Head of caudate nucleus (tissue), 42 donors: ENCODE measurements around the gene FSTL1.

Experiments used
- DNase-seq, 42 donors: peaks; one replicate each; pipeline versions ENCODE4 v3.0.0 to v3.0.0-alpha.2; 2020 to 2021; ENCODE audit warnings: mixed read lengths in 7 of 42
- intact Hi-C: fragments of 100-400 bp; cut with DNase I; formaldehyde crosslinking; loops from one replicate; pipeline ENCODE4 v1.15.0; 2022

FSTL1 gene

DNA sequence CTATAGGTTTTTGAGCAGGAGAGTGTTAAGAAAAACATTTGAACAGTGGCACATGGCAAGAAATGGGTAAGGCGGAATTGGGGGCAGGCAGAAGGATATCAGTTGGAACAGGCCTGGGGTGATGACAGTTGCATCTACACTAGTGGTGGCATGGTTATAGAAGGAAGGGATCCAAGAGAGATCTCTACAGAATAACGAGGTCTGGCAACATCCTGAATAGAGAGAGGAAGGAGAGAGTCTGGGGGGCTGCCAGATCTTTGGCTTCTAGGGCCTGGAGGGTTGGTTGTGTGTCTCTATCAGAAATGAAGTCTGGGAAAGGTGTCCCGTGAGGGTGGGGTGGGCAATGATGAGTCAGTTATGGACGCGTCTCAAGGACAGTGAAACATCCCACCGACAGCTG is 26.3 kb downstream of the FSTL1 start:
- no peak for DNase-seq
- intact Hi-C loops: no loop called here

GRCh38 chr3:120423432-120423831 is 27.4 kb downstream of the FSTL1 start:
- intact Hi-C loops: no loop called here

GRCh38 chr3:120421926-120422325 is 28.9 kb downstream of the FSTL1 start:
- no peak for DNase-seq
- intact Hi-C loops: no loop called here

More at GRCh38 chr3:120423432-120423831, 27.4 kb downstream of the FSTL1 start:
- DNase-seq: no peak

DNA sequence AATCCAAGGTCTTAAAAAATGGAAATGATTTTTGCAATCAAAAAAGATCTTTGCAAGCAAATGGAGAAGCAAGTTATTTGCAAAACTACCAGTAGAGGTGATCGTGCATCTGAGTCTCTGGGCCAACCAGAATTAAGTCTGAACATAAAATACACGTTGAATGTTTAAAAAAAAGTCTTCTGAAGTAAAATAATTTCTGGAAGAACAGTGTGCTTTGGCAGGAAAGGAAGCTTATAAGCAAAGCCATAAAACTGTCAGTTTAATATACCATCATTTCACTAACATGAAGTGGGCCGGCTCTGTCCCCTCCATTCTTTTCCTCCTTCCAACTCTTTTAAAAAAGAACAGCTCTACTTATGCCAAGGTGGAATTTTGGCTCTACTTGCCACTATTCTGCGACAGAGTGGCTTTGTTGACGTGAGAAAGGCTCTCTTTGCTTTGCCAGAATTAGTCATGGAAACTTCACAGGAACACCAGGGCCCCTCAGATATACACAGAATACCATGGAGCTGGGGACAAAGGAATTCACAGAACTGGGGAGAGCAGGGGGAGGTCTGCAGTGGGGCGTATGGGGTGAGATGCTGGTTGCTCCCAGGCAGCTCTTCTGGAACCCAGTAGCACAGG is 29.8 kb downstream of the FSTL1 start:
- intact Hi-C loops: no loop called here
- DNase-seq: no peak

GRCh38 chr3:120420360-120420759 is 30.4 kb downstream of the FSTL1 start:
- intact Hi-C loops: no loop called here
- DNase-seq: no peak

GRCh38 chr3:120419797-120420196 is 31.0 kb downstream of the FSTL1 start:
- intact Hi-C loops: loop anchor here (2.0 to 5.0 kb wide), 3 partner anchors 72 to 527 kb away; partner anchors contain the start of gene LRRC58
- peak in 1 of 42 donors; percentile 44 for DNase-seq

DNA sequence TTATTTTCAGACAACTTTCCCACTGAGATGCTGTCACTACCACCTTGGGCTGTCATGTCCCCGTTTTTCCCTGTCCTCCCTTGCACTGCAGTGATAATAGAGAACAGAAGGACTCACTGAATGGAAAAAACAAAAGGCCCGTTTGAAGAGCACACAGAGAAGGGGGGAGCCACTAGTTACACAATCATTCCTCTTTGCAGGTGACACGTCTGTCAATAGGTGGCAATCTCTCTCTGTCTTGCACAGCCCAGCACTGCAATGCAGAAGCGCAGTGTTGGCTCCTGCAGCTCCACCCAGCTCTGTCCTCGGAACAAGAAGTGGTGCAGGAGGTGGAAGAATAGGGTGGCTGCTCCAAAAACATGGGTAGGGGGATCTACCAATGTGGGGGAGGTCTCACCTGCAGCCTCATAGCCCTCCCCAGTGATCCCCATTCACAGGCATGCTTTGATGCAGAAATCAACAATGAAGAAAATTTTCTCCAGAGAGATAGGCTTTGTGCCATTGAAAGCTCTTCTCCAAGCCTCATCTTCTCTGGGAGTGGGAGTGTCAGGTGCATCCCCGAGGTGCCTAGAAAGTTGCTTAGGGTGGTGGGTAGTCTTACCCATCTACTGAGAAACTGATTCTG is 31.8 kb downstream of the FSTL1 start:
- DNase-seq: peak; percentile 23 to 89 (median 62)
- intact Hi-C loops: loop anchor here (2.0 to 5.0 kb wide), 3 partner anchors 72 to 527 kb away; partner anchors contain the start of gene LRRC58

- DNase-seq: peak in 10 of 42 donors; percentile 7 to 63 (median 32)
- intact Hi-C loops: loop anchor here (2.0 to 5.0 kb wide), 3 partner anchors 71 to 526 kb away; partner anchors contain the start of gene LRRC58
Measured at GRCh38 chr3:120418446-120418845, 32.3 kb downstream of the FSTL1 start.

- intact Hi-C loops: loop anchor here (2.0 to 5.0 kb wide), 3 partner anchors 70 to 525 kb away; partner anchors contain the start of gene LRRC58
- peak; percentile 81 to 98 (median 94) for DNase-seq
Measured at GRCh38 chr3:120417272-120417911, 33.4 kb downstream of the FSTL1 start.

DNA sequence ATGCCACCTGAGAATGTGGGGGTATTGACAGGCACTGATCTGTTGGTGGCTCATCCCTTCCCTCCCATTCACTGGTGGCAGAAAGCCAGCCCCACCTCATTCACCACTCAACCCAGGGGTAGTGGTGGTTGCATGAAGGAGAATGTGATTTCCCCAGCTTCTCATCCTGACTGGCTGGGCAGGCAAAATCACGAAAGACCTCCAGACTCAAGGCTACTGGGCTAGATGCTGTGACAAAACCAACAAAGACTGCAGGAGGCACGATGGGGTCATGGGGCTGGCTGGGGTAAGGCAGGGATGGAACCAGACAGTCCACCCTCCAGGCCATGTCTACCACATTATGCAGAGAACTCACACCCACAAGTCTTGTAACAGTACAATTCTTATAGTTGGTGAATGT is 33.9 kb downstream of the FSTL1 start:
- peak in 11 of 42 donors; percentile 6 to 48 (median 21) for DNase-seq
- intact Hi-C loops: loop anchor here (2.0 to 5.0 kb wide), 3 partner anchors 70 to 525 kb away; partner anchors contain the start of gene LRRC58

DNA sequence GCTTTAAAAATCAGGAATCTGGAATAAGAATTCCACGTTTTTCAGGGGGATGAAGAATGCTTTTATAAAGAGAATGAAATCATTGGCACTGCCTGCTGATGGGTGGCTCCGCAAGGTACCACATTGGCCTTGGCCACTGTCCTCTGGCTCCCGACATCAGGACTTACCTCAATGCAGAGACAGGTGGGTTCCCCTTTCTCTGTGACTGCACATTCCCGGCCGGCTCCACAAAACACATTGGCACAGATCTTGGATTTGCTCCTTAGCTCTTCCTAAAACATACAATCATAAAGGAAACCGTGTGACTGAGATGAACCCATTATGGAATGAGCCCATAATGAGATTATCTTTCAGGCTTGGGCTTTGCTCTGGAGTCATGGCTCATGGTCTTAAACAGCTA is 35.0 kb downstream of the FSTL1 start:
- intact Hi-C loops: loop anchor here (2.0 to 5.0 kb wide), 3 partner anchors 68 to 523 kb away; partner anchors contain the start of gene LRRC58
- no peak for DNase-seq

GRCh38 chr3:120410541-120410940 is 40.3 kb downstream of the FSTL1 start:
- DNase-seq: no peak
- intact Hi-C loops: no loop called here

DNA sequence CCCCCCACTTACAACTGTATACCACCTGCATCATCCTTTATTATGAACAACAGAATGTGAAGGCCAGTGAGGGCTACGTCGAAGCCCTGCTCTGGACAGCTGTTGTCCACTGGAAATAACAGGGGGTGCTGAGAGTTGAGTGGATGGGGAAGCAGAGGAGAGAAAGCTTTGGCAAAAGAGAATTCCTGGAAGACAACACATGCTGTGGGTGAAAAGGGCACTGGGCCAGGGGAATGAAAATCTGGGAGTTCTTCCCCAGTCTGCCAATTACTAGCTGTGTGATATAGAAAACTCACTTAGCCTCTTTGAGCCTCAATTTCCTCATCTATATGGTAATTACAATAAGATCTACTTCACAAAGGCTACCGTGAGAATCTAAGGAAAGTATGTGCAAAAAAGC is 40.7 kb downstream of the FSTL1 start:
- intact Hi-C loops: no loop called here
- no peak for DNase-seq

DNA sequence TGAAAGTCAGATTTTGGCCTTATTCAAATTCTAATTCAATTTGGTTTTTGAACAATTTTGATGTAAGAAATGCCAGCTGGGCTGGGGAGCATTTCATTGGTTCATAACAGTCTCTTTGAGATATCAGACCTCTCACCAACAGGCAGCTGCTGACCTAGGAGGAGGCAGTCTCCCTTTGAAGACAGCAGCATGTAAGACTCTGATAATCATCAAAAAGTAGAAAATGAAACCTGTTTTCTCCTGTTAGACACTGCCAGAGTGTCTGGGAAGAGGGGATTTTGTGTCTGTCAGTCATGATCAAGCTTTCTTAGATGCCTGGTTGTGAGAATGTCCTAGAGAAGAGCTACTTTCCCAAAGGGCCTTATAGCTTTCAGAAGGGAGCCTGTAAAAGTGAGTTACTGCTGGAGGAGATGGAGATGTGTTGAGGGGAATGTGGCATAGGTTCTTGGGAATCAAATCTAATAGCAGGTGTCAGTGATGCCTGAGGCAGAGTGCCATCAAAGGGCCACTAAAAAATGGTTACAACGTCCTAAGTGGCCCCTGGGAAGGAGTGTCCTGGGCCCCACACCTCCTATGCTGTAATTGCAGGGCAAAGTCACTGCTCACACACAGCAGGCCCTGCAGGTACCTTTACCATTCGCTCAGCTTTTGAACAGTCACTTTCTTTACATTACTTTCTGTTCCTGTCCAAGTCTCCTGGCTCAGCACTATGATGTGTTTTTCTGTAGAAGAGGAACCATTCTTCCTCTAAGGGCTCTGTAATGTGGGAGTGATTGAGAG is 43.1 kb downstream of the FSTL1 start:
- intact Hi-C loops: no loop called here
- DNase-seq: no peak

GRCh38 chr3:120404876-120405275 is 45.9 kb downstream of the FSTL1 start:
- intact Hi-C loops: no loop called here

GRCh38 chr3:120402257-120402656 is 48.5 kb downstream of the FSTL1 start:
- DNase-seq: no peak
- intact Hi-C loops: no loop called here

More at GRCh38 chr3:120404876-120405275, 45.9 kb downstream of the FSTL1 start:
- DNase-seq: no peak

- DNase-seq: no peak
- intact Hi-C loops: no loop called here
Measured at GRCh38 chr3:120399372-120399771, 51.4 kb downstream of the FSTL1 start.

GRCh38 chr3:120396469-120396868 is 54.3 kb downstream of the FSTL1 start:
- intact Hi-C loops: no loop called here
- DNase-seq: no peak

GRCh38 chr3:120394347-120394746 is 56.4 kb downstream of the FSTL1 start:
- DNase-seq: no peak
- intact Hi-C loops: no loop called here
